Measurements from ENCODE around the gene NCAN.
"Not testable (repeated sequence)": the region's sequence is repeated elsewhere in the genome, so short reads cannot be mapped to it uniquely, and the experiment has no call there.

The NCAN gene

GRCh38 chr19:19226204-19226603 is 14.4 kb downstream of the NCAN start:
- FAIRE-seq: no peak

- no peak for FAIRE-seq
Measured at GRCh38 chr19:19226663-19227062, 14.9 kb downstream of the NCAN start.

GRCh38 chr19:19227217-19227616 is 15.5 kb downstream of the NCAN start:
- no peak for FAIRE-seq

GRCh38 chr19:19229701-19230100 is 17.9 kb downstream of the NCAN start:
- no peak for FAIRE-seq

- FAIRE-seq: no peak
Measured at GRCh38 chr19:19230999-19231398, 19.2 kb downstream of the NCAN start.

- FAIRE-seq: no peak
Measured at GRCh38 chr19:19232261-19232721, 20.5 kb downstream of the NCAN start.

- no peak for FAIRE-seq
Measured at GRCh38 chr19:19234220-19234816, 22.6 kb downstream of the NCAN start.

GRCh38 chr19:19236173-19236572 is 24.4 kb downstream of the NCAN start:
- no peak for FAIRE-seq

GRCh38 chr19:19238126-19238894 is 26.6 kb downstream of the NCAN start:
- no peak for FAIRE-seq

GRCh38 chr19:19239675-19240074 is 27.9 kb downstream of the NCAN start:
- FAIRE-seq: no peak

GRCh38 chr19:19240476-19240875 is 28.7 kb downstream of the NCAN start:
- no peak for FAIRE-seq

- no peak for FAIRE-seq
Measured at GRCh38 chr19:19250196-19250801, 38.5 kb downstream of the NCAN start.

GRCh38 chr19:19253409-19253808 is 41.7 kb downstream of the NCAN start:
- not testable (repeated sequence) for FAIRE-seq

GRCh38 chr19:19256072-19256969 is 44.6 kb downstream of the NCAN start:
- FAIRE-seq: no peak

GRCh38 chr19:19257137-19257536 is 45.4 kb downstream of the NCAN start:
- FAIRE-seq: no peak

GRCh38 chr19:19257836-19258588 is 46.3 kb downstream of the NCAN start:
- no peak for FAIRE-seq

- no peak for FAIRE-seq
Measured at GRCh38 chr19:19258589-19259338, 47.0 kb downstream of the NCAN start.

- FAIRE-seq: no peak
Measured at GRCh38 chr19:19259741-19260140, 48.0 kb downstream of the NCAN start.

- FAIRE-seq: no peak
Measured at GRCh38 chr19:19260417-19261214, 48.9 kb downstream of the NCAN start.

Measured in colon (tissue), 2 donors.